ENCODE data around the gene FAM169A. TPM values are rescaled to one million over a fixed set of nuclear protein-coding genes. Genes with fewer than 3 reads are reported as not detected.

Gene FAM169A
- total and polyA plus RNA-seq, 2 donors (not counting 3 experiments of a cell fraction or from before 2014, with no cell fraction given), result 0.06 to 0.62 TPM

GRCh38 chr5:74851684-74852353, 14.4 kb downstream of the FAM169A start:
- Histone ChIP-seq H3K9ac (replicated peaks; ENCODE audit: extremely low read depth, insufficient read depth, low read length) (no peak overlapping the region), H3K36me3 (ENCODE audit: control insufficient read depth in 2 of 2, extremely low read depth in 1 of 2, insufficient read depth in 2 of 2, low read length in 2 of 2) (no peaks in the 10 kb centered on the region), H3K27ac (ENCODE audit: insufficient read depth, low read depth, low read length) (no peak overlapping the region), H3K9me1 (replicated peaks; ENCODE audit: control insufficient read depth, extremely low read depth, insufficient read depth, low read length) (no peaks in the 10 kb centered on the region), H4K20me1 (replicated peaks; ENCODE audit: control insufficient read depth, extremely low read depth, insufficient read depth, low read length) (no peaks in the 10 kb centered on the region), H3K27me3 (ENCODE audit: control insufficient read depth in 2 of 2, insufficient read depth in 2 of 2, low read length in 2 of 2) (no peaks in the 10 kb centered on the region), H3K79me2 (ENCODE audit: control insufficient read depth, insufficient read depth, low read length) (no peaks in the 10 kb centered on the region), H3K4me3 (replicated peaks in 1 of 3; ENCODE audit: insufficient read depth in 1 of 3, low read depth in 1 of 3, low read length in 3 of 3) (no peak overlapping the region), H3K4me2 (ENCODE audit: insufficient read depth, low read length) (no peak overlapping the region), H3K9me3 (replicated peaks; ENCODE audit: control insufficient read depth, insufficient read depth, low read length) (no peaks in the 10 kb centered on the region), H2AFZ (ENCODE audit: low read depth, low read length) (no peak overlapping the region), H3K4me1 (ENCODE audit: control insufficient read depth, extremely low read depth, insufficient read depth, low read length) (no peaks in the 10 kb centered on the region)
- ChIA-PET CTCF (interaction anchor here (1.9 kb wide), 1 partner anchor 14 kb away, joined by 4 read pairs; no protein-coding TSS in a partner anchor), POLR2A (no interaction called here)
- FAIRE-seq (no peak), DNase-seq (ENCODE audit: low read depth, low spot score) (no peak)
- no TSS peak for BruUV-seq (replicated peaks)
- intact Hi-C loops (cut with micrococcal nuclease), result no loop called here
- no peak for TF ChIP-seq MYC (IDR thresholded peaks at IDR 0.05; ENCODE audit: low read depth, low read length)
- TF ChIP-seq POLR2AphosphoS5 (IDR thresholded peaks at IDR 0.05; ENCODE audit: insufficient read depth, low read depth, low read length), result no peak
- TF ChIP-seq GATA2 (IDR thresholded peaks at IDR 0.05; ENCODE audit: insufficient read depth, insufficient read length, low read depth, low read length), result no peak
- TF ChIP-seq MAX (IDR thresholded peaks at IDR 0.05; ENCODE audit: insufficient read depth, insufficient read length), result no peak
- TF ChIP-seq JUN (IDR thresholded peaks at IDR 0.05; ENCODE audit: borderline replicate concordance, insufficient read depth, insufficient read length, low read depth), result no peak
- no peak for TF ChIP-seq POLR2A (IDR thresholded peaks at IDR 0.05; ENCODE audit: low read depth, low read length)
- no peak for TF ChIP-seq EZH2 (IDR thresholded peaks at IDR 0.05; ENCODE audit: borderline replicate concordance, low read depth, low read length, severe bottlenecking)
- no peak for TF ChIP-seq CTCF (IDR thresholded peaks at IDR 0.05; ENCODE audit: extremely low read depth in 1 of 2, insufficient read depth in 1 of 2, low read depth in 1 of 2, low read length in 2 of 2)
- TF ChIP-seq FOS (IDR thresholded peaks at IDR 0.05; ENCODE audit: borderline replicate concordance, insufficient read depth, low read length), result no peak
- dilution Hi-C loops (cut with MboI; ENCODE audit: extremely low pct_ligation_motif_present, low sequenced_read_pairs), result no loop called here
